ENCODE results near the gene ALOX15B.

GRCh38 chr17:8087075-8087951 is 48.5 kb downstream of the ALOX15B start, which contains the start of gene ALOX12B:
- TF ChIP-seq, protein P1, sequence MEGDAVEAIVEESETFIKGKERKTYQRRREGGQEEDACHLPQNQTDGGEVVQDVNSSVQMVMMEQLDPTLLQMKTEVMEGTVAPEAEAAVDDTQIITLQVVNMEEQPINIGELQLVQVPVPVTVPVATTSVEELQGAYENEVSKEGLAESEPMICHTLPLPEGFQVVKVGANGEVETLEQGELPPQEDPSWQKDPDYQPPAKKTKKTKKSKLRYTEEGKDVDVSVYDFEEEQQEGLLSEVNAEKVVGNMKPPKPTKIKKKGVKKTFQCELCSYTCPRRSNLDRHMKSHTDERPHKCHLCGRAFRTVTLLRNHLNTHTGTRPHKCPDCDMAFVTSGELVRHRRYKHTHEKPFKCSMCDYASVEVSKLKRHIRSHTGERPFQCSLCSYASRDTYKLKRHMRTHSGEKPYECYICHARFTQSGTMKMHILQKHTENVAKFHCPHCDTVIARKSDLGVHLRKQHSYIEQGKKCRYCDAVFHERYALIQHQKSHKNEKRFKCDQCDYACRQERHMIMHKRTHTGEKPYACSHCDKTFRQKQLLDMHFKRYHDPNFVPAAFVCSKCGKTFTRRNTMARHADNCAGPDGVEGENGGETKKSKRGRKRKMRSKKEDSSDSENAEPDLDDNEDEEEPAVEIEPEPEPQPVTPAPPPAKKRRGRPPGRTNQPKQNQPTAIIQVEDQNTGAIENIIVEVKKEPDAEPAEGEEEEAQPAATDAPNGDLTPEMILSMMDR (IDR thresholded peaks at IDR 0.05): no peak
- TF ChIP-seq POLR2A (IDR thresholded peaks at IDR 0.05): no peak
- no peak for TF ChIP-seq POLR2AphosphoS5 (IDR thresholded peaks at IDR 0.05)

Data from prostate gland (tissue), 2 donors.